NCI-H1930 (cell line): Measurements from ENCODE around the gene RBM38.
"Not testable (repeated sequence)": the region's sequence is repeated elsewhere in the genome, so short reads cannot be mapped to it uniquely, and the experiment has no call there.

Experiments
- DNase-seq, 2 experiments: peaks; one replicate each; lab custom pipeline; 2025; lab: John Stamatoyannopoulos, UW

Gene RBM38

GRCh38 chr20:57390604-57391438, at the start of gene RBM38:
Gene RBM38, plus strand, starts transcription at chr20:57391396. Its CDS starts 186 bp downstream, at chr20:57391582.
- DNase-seq = peak; percentile 66 to 85

DNA sequence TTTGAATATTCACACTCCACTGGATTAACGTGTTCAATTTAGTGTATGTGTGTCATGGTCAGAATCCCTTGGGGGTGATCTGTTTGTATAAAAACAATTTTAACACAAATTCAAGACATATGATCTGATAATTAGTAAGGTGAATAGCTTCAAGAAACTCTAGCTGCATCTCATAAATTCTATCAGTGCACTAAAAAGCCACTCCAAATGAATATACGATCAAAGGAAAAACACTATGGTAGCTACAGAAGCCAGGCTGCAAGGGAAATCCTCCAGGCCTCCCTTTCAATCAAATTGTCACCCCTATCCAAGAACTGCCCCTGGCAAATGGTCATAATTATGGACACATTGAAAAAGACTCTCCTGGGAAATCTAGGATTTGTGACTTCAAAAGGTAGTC, 49.5 kb upstream of the RBM38 start:
- DNase-seq = no peak

DNA sequence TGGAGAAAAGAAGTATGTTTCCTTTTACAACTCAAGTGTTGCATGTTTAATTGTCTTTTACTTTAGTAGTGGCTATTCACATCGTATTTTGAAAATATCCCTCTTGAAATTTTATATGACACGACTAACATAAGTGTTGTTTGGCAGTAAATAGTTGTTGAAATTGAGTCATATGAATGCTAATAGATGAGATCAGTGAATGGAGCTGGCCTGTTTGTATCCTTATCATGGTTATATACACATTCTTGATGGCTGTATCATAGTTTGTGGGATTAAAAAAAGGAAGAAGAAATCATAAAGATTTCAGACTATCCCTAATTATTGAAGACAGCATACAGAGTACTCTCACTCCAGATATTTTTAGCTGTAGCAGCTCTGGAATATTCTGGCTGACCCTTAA, 48.4 kb upstream of the RBM38 start:
- DNase-seq = no peak

- peak; percentile 26 to 65 for DNase-seq
These were observed 44.7 kb upstream of the RBM38 start for GRCh38 chr20:57346477-57346876.

DNA sequence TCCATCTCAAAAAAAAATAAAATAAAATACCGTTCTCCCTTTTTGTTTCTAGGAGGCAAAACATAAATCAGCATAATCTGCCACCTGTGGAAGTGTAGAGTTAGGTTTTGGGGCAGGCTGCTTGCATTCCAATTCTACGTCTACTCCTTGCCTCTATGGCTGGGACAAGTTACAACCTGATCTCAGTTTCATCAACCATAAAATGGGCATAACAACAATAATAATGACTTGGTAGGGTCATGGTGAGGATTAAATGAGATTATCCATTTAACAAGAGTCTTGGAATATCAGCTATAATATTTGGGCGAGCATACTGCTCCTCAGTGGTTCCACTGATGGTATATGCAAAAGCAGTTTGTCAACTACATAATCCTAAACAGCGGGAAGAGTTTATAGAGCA, 43.8 kb upstream of the RBM38 start:
- no peak for DNase-seq

DNA sequence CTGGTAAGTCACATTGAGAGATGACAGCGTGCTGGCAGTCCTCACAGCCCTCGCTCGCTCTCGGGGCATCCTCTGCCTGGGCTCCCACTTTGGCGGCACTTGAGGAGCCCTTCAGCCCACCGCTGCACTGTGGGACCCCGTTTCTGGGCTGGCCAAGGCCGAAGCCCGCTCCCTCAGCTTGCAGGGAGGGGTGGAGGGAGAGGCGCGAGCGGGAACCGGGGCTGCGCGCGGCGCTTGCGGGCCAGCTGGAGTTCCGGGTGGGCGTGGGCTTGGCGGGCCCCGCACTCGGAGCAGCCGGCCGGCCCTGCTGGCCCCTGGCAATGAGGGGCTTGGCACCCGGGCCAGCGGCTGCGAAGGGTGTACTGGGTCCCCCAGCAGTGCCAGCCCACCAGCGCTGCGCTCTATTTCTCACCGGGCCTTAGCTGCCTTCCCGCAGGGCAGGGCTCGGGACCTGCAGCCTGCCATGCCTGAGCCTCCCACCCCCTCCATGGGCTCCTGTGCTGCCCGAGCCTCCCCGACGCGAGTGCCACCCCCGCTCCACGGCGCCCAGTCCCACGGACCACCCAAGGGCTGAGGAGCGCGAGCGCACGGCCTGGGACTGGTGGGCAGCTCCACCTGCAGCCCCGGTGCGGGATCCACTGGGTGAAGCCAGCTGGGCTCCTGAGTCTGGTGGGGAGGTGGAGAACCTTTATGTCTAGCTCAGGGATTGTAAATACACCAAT, 42.8 kb upstream of the RBM38 start:
- DNase-seq = not testable (repeated sequence)

DNA sequence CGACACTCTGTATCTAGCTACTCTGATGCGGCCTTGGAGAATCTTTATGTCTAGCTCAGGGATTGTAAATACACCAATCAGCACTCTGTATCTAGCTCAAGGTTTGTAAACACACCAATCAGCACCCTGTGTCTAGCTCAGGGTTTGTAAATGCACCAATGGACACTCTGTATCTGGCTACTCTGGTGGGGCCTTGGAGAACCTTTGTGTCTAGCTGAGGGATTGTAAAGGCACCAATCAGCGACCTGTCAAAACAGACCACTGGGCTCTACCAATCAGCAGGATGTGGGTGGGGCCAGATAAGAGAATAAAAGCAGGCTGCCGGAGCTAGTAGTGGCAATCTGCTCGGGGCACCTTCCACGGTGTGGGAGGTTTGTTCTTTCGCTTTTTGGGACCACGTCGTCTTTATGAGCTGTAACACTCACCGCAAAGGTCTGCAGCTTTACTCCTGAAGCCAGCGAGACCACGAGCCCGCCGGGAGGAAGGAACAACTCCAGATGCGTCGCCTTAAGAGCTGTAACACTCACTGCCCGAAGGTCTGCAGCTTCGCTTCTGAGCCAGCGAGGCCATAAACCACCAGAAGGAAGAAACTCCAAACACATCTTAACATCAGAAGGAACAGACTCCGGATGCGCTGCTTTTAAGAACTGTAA, 42.1 kb upstream of the RBM38 start:
- DNase-seq = not testable (repeated sequence)

- no peak for DNase-seq
These were observed 41.0 kb upstream of the RBM38 start for GRCh38 chr20:57350081-57350710.

- not testable (repeated sequence) for DNase-seq
These were observed 40.5 kb upstream of the RBM38 start for GRCh38 chr20:57350726-57351041.

- peak; percentile 89 to 97 for DNase-seq
These were observed 40.0 kb upstream of the RBM38 start, which contains the start of gene RAE1 for GRCh38 chr20:57351042-57351783. Gene RAE1, plus strand, starts transcription at chr20:57351255. Its CDS starts 2,784 bp downstream, at chr20:57354039.

DNA sequence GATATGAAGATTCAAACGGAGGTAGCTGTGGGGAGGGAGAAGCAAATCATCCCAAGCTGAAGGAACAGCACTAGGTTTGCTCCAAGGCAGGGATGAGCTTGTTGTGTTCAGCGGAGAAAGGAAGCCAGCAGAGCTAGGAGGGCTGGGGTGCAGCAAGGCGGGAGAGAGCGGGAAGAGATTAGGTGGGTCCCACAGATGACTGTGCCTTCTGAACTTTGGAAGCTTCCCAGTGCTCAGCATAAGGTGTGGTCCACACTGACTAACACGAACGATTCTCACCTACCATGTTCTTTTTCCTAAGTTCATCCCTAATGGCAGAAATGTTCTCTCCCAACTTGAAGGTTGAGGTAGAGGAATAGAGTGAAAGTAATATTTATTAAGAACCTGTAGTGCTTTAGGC, 38.9 kb upstream of the RBM38 start:
- DNase-seq = no peak

DNA sequence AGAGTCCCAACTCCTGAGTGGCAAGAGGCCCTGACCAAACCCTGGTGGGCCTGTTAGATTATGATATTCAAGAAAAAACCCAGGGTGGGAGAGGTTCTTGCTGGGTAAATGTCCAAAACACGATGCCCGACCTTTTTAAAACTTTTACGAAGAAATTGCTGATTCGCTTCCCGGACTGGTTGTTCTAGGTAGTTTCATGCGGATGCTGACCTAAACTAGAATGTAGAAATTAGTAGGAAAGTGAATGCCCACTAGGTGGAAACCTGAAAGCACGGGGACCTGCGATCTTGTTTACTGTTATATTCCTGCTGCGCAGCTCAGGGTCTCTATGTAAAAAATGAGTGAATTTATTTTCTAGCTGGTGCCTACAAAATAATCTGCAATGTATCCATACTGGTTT, 37.8 kb upstream of the RBM38 start:
- DNase-seq = no peak

DNA sequence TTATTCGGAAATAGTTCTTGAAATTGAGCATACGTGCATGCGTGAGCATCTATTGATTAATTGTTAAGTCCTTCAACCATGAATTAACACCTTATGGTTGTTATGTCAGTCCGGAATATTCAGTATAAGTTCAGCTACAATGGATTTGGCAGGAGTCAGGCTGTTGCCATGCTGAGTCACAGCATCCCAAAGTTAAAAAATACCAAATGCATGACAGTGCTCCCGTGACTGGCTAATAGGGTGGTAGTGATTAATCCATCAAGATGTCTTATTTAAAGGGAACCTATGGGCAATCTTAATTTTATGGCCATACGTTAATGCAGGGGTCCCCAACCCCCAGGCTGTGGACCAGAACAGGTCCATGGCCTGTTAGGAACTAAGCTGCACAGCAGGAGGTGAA, 29.7 kb upstream of the RBM38 start:
- no peak for DNase-seq

- DNase-seq = no peak
These were observed 26.7 kb upstream of the RBM38 start for GRCh38 chr20:57364451-57364850.

- DNase-seq = no peak
These were observed 21.6 kb upstream of the RBM38 start for GRCh38 chr20:57369596-57369995.

- no peak for DNase-seq
These were observed 20.9 kb upstream of the RBM38 start for GRCh38 chr20:57370316-57370715.

DNA sequence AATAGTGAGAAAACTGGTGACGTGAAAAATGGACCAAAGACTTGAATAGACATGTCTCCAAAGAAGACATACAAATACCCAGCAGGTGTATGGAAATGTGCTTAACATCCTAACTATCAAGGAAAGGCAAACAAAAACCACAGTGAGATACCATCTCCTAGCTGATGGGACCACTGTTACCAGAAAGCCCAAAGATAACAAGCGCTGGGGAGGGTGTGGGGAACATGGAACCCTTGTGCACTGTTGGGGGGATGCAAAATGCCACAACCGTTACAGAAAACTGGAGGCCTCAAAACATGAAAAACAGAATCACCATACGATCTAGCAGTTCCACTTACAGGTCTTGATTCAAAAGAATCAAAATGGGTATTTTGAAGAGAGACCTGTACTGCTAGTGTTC, 19.8 kb upstream of the RBM38 start:
- no peak for DNase-seq

DNA sequence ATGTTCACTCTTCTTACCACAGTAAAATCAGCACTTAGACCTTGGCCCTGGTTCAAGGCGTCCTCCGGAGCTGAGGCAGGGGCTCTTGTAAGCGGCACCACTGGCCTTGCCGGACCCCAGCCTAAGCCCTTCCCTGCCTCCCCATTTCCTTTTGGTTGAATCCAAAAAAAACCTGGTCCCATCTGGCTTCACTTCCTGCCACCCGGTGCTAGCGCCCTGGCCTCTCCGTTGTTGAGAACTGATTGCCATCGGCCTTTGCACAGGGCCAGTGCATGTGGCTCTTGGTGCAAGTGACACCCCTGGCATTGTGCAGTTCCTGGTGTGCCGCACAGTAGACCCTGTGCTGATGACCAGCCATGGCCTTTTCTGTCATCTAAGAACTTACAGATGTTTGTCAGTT, 19.0 kb upstream of the RBM38 start:
- no peak for DNase-seq

DNA sequence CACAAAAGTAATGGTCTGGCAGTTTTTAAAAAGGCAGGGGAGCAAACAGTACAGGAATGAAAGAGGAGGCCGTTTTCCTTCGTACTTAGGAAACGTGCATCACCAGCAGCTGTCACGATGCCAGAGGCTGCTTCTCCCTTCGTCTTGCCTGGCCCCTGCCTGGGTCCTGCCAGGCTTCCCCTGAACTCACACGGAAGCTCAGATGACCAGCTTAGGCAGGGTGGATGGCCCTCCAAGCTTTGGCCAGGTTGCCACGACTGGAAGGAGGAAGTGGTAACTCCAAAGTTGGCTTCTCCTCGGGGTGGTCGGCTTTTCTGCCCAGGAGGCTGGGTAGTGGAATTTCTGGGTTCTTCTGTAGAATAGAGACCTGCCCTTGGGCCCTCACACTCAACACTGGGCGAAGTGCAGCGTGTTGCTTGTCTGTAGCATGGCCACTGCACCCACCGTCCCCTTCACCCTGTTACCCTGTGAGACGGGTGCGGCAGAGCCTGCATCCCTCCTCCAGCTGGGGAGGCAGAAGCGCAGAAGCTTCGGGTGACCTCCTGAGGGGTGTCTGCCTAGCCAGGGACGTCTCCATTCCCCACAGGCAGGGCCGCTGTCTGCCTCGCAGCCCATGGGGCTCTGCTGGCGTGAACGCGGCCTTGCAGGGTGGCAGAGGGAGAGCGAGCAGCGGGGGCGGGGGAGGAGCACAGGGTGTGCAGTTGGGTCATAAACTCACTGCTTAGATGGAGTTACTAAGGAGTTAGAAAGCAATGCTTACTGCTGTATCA, 18.4 kb upstream of the RBM38 start:
- DNase-seq = no peak

- DNase-seq = no peak
These were observed 16.8 kb upstream of the RBM38 start for GRCh38 chr20:57374343-57374930.
